Stimulated activated CD8-positive, alpha-beta memory T cell treated with anti-CD3 and anti-CD28 coated beads, Interleukin-7, amount 100 ng/mL, for 24 hours (primary cell): ENCODE measurements around the gene PRR36.

Experiments used
- DNase-seq: peaks from one replicate; pipeline ENCODE4 v3.0.0-alpha.2; 2020; ENCODE audit warnings: low read depth

Gene PRR36

DNA sequence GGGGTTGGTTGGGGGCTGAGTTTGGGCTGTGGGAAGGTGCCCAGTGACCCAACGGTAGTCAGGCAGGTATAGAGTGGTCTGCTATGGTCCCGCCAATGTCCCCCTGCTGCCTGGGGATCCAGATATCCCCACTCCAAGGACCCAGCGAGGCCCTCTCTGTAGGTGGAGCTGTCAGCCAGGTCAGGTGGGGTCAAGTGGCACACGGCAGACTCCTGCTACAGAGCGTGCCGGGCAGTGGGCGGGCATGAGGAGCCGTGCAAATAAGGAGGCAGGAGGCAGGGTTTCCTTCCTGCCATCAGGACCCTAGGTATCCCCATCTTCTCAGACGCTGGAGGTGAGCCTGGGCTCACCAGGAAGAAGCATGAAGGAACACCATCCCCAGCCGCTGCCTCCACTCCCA is 29.2 kb downstream of the PRR36 start:
- DNase-seq: no peak

DNA sequence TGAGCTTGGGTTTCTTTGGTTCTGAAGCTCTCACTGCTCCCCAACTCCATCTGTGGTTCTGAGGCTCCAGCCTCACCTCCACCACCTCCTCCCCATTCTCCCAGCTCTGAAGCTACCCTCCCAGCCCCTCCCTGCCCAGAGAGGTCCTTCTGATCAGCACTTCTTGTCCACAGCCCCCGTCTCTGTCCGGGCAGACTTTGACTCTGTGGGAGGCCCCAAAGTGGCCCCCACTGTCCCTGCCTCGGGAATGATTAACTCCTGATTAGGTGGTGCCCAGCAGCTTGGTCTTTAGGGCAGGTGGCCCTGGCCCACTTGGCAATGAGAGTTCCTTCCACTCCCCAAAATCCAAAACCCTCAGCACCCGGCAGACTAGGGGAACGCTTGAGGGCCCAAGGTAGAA is 29.8 kb downstream of the PRR36 start:
- no peak for DNase-seq

GRCh38 chr19:7843521-7843920 is 30.7 kb downstream of the PRR36 start:
- DNase-seq: no peak

DNA sequence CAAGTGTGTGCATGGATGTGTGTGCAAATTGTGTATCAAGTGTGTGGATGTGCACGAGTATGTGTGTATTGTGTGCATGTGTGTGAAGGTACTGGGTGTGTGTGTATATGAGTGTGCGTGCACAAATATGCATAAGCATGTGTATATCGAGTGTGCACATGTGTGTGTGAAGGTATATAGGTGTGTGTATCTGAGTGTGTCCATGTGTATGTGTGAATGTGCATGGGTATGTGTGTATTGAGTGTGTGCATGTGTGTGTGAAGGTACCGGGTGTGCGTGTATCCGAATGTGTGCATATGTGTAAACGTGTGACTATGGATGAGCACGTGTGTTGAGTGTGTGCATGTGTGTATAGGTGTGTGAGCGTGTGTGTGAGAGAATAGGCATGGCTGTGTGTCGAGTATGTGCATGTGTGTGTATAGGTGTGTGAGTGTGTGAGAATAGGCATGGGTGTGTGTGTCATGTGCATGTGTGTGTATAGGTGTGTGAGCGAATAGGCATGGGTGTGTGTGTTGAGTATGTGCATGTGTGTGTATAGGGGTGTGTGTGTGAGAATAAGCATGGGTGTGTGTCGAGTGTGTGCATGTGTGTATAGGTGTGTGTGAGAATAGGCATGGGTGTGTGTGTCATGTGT is 31.4 kb downstream of the PRR36 start:
- no peak for DNase-seq

DNA sequence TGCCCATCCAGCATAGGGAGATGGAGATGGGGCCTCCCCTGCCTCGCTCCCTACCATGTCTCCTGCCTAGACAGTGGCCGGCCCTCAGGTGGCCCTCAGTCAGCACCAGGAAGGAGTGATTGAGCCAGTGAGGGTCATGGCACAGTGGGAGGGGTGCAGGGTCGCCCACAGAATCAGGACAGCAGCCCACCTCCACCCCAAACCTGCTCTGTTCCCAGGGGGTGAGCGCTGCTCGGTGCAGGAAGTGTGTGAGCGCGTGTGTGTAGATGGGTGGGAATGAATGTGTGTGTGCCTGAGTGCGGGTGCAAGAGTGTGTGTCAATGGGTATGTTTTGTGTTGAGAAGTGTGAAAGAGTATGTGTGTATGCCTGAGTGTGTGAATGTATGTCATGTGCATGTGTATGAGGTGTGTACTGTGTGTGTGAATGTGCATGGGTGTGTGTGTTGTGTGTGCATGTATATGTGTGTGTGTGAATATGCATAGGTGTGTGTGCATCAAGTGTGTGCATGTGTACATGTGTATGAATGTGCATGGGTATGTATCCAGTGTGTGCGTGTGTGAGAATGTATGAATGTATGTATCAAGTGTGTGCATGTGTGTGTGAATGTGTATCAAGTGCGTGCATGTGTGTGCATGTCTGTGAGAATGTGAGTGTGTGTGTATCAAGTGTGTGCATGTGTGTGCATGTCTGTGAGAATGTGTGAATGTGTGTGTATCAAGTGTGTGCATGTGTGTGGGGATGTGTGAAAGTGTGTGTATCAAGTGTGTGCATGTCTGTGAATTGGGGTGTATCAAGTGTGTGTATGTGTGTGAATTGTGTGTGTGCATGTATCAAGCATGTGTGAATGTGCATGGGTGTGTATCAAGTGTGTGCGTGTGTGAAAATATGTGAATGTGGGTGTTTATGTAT is 32.2 kb downstream of the PRR36 start:
- no peak for DNase-seq

- DNase-seq: no peak
Measured at GRCh38 chr19:7840629-7841028, 33.6 kb downstream of the PRR36 start.

- DNase-seq: no peak
Measured at GRCh38 chr19:7839476-7839875, 34.7 kb downstream of the PRR36 start.

DNA sequence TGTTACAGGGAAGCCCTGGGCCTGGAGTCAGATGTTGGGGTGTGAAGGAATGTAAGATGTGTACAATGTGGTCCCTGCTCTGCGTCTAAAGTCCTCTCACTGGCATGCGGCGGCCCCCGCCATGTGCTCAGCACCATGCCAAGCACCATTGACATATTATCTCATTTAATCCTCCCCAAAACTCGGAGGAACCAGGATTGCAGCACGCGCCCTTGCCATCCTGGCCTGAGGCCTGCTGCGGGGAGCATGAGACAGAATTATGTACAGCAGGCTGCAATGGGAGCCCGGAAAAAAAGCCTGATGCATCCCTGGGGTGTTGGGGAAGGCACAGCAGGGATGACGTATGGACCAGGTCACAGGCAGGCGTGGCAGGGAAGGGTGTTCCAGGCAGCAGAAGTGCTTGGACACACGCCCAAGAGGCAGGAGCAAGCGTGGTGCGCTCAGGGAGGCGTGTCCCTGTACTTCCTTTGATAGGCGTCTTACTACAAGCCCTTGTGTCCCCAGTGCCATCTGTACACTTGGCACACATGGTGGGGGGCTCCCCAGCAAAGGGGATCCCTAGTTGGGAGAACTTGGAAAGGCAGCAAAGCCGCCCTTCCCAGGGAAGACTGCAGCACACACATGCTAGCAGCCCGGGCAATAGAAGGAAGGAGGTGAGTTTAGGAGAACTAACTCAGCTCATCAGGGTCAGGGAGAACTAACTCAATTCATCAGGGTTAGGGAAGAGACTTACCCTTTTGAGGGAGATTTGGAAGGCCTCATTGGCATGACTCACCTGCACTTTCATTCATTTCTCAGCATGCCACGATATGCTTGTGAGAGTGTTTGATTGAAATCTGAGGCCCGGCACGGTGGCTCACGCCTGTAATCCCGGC is 40.7 kb downstream of the PRR36 start:
- no peak for DNase-seq

DNA sequence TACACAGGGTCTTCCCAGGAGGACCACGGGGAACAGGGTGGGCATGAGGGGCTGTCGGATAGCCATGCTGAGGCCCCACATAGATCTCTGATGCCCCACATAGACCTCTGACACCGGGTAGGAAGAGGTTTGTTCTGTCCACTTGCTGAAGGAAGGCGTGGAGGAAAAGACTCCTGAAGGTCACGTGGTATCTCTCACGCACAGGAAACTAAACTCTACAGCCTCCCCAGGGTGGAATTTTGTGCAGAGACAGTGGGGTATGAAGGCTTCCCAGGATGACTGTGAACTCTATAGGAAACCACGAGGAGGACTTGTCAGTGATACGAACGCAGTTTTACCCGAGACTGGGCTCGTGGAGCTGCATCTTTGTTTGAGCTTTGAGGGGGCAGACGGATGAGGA is 41.4 kb downstream of the PRR36 start:
- no peak for DNase-seq

DNA sequence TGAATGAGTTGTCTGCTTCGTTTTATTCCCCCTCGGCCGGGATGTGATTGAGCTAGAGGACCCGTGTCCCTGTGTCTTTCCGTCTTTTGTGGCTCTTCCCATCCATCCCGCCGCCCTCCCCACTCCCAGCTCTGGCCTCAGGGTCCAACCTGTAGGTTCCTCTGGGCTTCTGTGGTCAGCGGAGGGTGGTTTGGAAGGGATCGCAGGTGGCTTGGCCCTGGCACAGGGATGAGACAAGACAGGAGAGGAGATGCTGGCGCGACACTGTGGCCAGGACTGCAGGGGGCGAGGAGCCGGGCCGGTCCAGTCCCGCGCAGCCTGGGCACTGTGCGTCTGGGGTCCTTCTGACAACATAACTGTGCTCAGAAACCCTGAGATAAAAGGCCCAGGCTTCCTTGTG is 42.2 kb downstream of the PRR36 start:
- no peak for DNase-seq

DNA sequence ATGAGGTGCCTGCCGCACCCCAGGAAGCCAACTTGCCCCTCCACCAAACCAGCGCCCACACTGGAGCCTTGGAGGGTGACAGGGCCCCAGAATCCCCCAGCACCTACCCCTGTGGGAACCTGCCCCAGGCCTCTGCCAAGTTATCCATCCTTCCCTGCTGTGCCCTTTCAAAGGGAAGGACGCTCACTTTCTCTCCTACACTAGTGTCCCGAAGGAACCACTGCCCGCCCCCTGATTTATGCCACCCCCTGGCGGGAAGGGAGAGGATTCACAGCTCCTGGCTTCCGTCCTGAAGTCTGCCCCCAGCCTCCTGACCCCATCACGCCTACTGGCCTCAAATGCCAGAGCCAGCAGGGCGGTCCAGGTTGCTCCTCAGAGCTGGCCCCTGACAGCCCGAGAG is 42.7 kb downstream of the PRR36 start:
- DNase-seq: no peak

- no peak for DNase-seq
Measured at GRCh38 chr19:7830823-7831222, 43.4 kb downstream of the PRR36 start.

- no peak for DNase-seq
Measured at GRCh38 chr19:7830272-7830771, 43.9 kb downstream of the PRR36 start.

DNA sequence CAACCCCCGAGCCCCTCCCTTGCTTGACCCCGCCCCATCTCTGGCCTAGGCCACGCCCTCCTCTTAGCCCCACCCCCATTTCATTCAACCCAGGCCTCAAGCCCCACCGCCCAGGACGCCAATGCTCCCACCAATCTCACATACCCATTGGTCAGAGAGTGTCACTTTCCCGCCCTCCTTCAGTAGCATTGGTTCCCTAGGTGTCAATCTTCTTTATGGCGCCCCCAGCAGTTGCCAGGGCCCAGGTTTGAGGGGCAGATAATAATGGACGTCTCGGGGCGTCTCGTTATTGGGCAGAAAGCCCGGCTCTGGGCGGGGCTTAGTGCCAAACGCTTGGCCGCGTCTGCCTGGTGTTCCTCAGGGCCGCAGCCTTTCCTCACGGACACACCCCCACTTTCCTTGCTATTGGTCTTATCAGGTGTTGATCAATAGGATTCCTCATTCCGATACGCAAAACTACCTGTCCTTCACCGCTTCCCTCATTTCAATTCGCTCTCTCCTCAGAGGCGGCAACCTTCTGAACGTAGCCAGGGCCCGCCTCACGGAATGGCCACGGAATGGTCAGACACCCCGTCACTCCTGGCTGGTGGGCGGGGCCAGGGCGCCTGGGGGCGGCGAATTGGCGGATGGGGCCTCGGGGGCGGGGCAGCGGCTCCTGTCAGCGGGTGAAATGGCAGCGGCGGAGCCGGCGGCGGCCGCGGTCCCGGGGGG is 44.5 kb downstream of the PRR36 start, which contains the start of gene EVI5L:
TSS of gene EVI5L (plus strand) at position 658 of the 711 bp plus-strand sequence. CDS start 16,325 bp downstream, outside the sequence.
- peak; percentile 99 for DNase-seq

GRCh38 chr19:7829166-7829520 is 45.0 kb downstream of the PRR36 start:
- DNase-seq: no peak

DNA sequence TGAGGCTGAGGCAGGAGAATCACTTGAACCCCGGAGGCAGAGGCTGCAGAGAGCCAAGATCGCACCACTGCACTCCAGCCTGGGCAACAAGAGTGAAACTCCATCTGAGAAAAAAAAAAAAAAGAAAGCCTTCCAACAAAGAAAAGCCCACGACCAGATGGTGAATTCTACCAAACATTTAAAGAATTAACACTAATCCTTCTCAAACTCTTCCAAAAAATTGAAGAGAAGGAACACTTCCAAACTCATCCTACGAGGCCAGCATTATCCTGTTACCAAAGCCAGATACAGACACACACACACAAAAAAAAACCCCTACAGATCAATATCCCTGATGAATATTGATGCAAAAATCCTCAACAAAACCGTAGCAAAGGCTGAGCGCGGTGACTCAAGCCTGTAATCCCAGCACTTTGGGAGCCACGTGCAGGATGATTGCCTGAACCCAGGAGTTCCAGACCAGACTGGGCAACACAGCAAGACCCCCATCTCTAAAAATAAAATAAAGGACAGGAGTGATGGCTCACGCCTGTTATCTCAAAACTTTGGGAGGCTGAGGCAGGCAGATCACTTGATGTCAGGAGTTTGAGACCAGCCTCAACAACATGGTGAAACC is 50.4 kb downstream of the PRR36 start:
- no peak for DNase-seq

- DNase-seq: no peak
Measured at GRCh38 chr19:7822910-7823515, 51.2 kb downstream of the PRR36 start.

DNA sequence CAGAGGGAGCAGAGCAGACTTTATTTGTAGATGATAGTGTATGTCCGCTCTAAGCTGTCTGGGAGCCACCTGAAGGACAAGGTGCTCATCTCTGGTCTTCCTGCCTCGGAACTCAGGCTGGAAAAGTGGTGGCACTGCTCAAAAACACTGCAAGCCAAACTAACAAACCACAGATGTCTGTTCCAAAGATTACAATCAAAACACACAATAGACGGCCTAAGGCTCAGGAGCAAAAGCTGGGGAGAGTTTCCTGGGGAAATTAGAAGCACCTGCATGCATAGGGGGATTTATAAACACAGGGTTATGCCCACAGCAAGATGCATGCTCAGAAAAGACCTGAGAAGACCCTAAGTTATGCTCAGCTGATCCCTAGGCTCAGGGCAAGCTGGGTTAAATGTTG is 53.6 kb downstream of the PRR36 start:
- no peak for DNase-seq

DNA sequence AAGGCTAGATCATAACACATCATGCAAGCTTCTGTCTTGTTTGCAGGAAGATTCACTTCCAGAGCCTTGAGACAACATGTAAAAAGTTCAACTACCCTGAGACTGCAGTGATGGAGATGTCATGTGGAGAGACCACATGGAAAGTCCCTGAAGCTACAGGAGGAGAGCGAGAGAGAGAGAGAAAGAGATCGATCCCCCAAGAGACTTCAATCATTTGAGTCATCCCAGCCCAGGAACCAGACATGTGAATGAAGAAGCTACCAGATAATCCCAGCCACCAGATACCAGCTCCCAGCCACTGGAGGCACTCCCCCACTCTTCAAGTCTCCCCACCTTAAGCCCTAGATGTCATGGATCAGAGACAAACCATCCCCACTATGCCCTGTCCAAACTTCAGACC is 54.9 kb downstream of the PRR36 start:
- DNase-seq: no peak

DNA sequence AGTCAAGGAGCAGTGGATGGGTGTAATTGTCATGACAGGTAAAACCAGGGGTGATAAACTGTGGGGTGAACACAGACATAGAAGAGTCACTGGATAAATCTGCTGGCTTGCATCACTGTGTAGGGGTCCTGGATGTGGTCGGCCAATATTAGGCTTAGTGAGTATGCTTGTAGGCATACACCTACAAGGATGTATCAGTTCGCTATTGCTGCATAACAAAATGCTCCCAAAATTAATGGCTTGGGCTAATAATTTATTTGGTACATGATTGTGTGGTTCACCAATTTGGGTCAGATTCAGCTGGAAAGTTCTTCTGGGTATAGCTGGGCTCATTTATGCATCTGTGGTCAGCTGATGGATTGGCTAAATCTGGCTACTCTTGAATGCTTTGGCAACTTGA is 55.4 kb downstream of the PRR36 start:
- no peak for DNase-seq
